Activated naive CD4-positive, alpha-beta T cell (primary cell): Measurements from ENCODE around the gene TCF19.

ENCODE experiments used
- DNase-seq, 4 experiments: peaks; one replicate each; lab custom pipeline; 2025; lab: John Stamatoyannopoulos, UW

Gene TCF19

GRCh38 chr6:31128093-31128676, 30.2 kb upstream of the TCF19 start:
- peak; percentile 43 to 71 (median 69) for DNase-seq

DNA sequence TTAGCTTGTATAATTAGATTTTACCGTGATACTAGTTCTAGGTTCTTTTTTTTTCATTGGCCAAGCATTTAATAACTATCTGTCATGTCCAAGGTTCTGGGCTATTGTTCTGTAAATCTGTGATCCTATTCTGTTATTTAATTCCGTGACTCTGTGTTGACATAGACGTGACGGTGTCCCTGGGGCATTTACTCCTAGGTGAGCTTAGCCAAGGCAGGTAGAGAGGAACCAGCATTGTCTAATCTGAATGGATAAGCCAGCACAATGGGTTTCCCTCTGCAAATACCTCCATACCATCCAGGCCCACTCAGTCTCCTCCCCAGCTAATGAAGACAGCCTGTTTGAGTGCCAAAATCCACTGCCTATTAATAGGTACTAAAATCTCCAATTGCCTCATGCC, 29.3 kb upstream of the TCF19 start:
- no peak for DNase-seq

GRCh38 chr6:31130751-31131150, 27.6 kb upstream of the TCF19 start:
- DNase-seq: no peak

DNA sequence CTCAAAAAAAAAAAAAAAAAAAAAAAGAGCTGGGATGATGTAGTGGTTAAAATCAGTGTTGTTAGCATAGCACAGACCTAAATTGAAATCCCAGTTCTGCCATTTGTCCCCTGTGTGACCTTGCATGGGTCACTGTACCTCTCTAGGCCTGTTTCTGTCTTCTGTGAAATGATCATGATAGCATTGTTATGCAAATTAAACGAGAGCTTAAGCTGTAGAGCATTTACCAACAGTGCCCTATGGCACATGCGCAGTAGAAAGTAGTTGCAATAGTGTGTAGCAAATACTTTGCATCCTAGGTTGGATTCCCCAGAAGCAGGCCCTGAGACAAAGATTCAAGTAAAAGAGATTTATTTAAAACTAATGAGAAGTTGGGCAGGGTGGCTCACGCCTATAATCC, 26.8 kb upstream of the TCF19 start:
- no peak for DNase-seq

- DNase-seq: no peak
Measured at GRCh38 chr6:31132806-31133205, 25.6 kb upstream of the TCF19 start.

DNA sequence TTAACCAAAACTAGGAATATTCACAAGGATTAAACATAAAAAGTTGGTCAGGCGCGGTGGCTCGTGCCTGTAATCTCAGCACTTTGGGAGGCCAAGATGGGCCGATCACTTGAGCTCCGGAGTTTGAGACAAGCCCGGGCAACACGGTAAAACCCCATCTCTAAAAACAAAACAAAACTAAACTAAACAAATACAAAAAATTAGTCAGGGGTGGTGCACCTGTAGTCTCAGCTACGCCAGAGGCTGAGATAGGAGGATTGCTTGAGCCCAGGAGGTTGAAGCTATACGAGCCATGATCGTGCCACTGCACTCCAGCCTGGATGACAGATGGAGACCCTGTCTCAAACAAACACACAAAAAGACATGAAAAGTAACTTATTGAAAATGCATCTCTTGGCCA, 22.7 kb upstream of the TCF19 start:
- DNase-seq: no peak

- DNase-seq: no peak
Measured at GRCh38 chr6:31138982-31139381, 19.4 kb upstream of the TCF19 start, which contains the start of gene PSORS1C2. PSORS1C2 (minus strand) TSS chr6:31139066; CDS start chr6:31139026, 40 bp downstream.

GRCh38 chr6:31139599-31139998, 18.8 kb upstream of the TCF19 start:
- no peak for DNase-seq

GRCh38 chr6:31140643-31141042, 17.7 kb upstream of the TCF19 start:
- no peak for DNase-seq

DNA sequence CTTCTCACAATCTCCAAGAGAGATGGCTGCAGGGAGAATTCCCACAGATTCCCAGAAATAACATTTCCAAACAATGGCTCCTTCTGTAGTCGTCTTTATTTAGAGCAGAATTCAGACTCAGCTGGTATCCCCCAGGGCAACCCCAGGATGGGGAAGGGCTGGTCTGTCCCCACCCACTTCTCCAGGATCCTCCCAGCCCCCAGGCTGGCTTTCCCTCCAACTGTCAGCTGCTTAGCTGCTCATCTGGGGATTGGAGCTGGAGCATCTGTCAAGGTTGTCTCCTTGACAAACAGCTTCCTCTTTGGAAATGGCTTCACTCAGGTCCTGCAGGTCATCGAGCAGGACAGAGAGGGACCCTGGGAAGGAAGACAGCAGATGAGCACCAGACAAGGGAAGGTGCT, 16.0 kb upstream of the TCF19 start:
- no peak for DNase-seq

GRCh38 chr6:31143148-31143547, 15.2 kb upstream of the TCF19 start:
- no peak for DNase-seq

DNA sequence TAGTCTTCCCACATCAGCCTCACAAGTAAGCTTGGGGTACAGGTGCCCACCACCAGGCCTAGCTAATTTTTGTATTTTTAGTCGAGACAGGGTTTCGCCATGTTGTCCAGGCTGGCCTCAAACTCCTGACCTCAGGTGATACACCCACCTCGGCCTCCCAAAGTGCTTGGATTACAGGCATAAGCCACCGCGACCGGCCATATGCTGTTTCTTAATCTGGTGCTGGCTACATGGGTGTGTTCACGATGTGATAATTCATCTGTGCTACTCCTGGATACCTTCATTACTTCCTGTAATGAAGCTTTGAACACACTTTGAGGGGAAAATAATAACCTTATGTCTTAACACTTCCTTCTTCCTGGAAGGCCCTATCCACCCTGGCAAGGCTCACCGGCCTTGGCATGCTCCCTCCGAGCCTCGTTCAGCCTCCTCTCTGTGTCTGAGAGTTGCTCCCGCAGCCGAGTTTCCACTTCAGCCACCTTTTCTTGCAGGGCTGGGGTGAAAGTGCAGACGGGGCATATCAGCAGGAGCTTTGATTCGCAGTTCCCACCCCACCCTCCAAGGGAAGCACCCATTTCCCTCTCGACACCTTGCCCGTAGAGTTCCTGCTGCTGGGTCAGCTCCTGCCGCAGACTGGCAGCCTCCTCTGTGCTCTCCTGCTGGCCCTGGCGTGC, 14.0 kb upstream of the TCF19 start:
- no peak for DNase-seq

GRCh38 chr6:31144970-31145340, 13.4 kb upstream of the TCF19 start:
- no peak for DNase-seq

DNA sequence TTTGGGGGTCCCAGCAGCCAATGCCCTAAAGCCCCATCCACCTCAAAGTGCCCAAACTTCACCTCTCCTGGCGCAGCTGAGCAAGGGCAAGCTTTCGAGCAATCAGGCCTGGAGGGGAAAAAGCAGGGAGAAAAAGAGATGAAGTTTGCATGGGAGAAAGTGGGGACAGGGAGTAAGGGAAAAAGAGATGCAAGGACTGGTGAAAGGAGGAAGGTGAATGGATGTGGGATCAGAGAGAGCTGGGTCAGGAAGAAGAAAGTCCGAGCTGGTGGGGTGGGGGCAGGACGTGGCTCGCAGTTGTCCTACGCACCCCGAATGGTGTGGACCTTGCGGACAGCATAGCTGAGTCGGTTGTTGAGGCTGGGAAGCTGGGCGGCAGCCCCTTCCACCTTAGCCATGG, 13.0 kb upstream of the TCF19 start:
- DNase-seq: no peak

DNA sequence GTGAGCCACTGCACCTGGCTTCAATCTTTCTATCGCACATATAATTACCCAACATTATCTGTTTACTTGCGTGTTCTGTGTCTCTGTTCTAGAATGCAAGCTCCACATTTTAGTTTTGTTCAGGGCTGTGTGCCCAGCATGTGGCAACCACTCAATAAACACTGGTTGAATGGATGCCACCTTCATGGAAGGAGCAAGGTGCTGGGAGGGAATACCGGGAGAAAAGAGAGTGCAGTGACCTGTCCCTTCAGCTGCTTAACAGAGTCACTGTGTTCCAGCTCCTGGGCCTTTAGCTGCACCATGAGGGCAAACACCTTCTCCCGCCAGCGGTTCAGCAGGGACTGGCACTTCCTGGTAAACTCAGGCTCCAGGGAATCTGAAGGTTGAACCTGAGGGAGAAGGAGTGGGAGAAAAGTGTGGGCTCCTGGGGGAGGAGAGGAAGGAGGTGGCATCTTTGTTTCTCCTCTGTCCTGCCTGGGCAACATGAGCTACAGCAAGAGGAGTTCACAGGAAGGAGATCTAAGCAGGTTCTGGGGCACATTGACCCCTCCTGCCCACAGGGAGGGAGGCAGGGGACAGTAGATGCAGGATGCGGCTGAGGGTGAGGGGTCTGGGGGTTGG, 8.5 kb upstream of the TCF19 start:
- DNase-seq: no peak

DNA sequence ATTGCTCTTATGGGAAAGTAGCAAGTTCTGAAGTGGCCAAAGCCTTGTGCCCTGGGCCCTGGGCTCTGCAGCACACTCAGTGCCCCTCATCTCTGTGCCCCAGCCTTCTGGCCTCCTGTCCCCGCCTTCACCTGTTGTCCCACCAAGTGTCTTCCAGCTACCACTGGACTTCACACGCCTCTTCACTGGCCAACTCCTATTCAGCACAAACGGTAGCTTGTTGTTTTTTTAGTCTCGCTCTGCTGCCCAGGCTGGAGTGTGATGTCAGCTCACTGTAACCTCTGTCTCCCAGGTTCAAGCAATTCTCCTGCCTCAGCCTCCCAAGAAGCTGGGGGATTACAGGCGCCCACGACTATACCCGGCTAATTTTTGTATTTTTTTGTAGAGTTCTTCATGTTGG, 5.6 kb upstream of the TCF19 start:
- DNase-seq: no peak

- no peak for DNase-seq
Measured at GRCh38 chr6:31154436-31154835, 4.0 kb upstream of the TCF19 start.

GRCh38 chr6:31156641-31157040, 1.7 kb upstream of the TCF19 start:
- no peak for DNase-seq

- no peak for DNase-seq
Measured at GRCh38 chr6:31157513-31158139, 763 bp upstream of the TCF19 start, which contains the start of gene CCHCR1. CCHCR1 (minus strand) TSS chr6:31157802; CDS start chr6:31157600, 202 bp downstream.

GRCh38 chr6:31158863-31159855, 770 bp downstream of the TCF19 start:
- DNase-seq: peak in 2 of 4 experiments; percentile 5 to 7

GRCh38 chr6:31161216-31162126, 3.1 kb downstream of the TCF19 start:
- DNase-seq: no peak
